AG09309 (cell line): ENCODE measurements around the gene THRA.

Experiments used
- DNase-seq: peaks from one replicate; pipeline ENCODE4 v3.0.0-alpha.2; 2010; ENCODE audit warnings: low read depth
- H3K4me3 ChIP-seq: 2 replicates; pipeline ENCODE4 v1.5.1; 2011; ENCODE audit warnings: mild to moderate bottlenecking, low read depth, low read length, moderate library complexity; ENCODE audit not compliant: control insufficient read depth
- CTCF ChIP-seq: IDR thresholded peaks from 2 replicates; pipeline ENCODE4 v1.5.1; 2011; ENCODE audit warnings: mild to moderate bottlenecking, low read depth, low read length, inconsistent platforms; ENCODE audit not compliant: insufficient read depth, control insufficient read depth; ENCODE audit errors: missing control alignments

The THRA gene

GRCh38 chr17:40087049-40087794 lies 24.5 kb downstream of the THRA start:
- no peak overlapping the region for H3K4me3 ChIP-seq
- TF ChIP-seq CTCF = no peak
- DNase-seq = no peak

DNA sequence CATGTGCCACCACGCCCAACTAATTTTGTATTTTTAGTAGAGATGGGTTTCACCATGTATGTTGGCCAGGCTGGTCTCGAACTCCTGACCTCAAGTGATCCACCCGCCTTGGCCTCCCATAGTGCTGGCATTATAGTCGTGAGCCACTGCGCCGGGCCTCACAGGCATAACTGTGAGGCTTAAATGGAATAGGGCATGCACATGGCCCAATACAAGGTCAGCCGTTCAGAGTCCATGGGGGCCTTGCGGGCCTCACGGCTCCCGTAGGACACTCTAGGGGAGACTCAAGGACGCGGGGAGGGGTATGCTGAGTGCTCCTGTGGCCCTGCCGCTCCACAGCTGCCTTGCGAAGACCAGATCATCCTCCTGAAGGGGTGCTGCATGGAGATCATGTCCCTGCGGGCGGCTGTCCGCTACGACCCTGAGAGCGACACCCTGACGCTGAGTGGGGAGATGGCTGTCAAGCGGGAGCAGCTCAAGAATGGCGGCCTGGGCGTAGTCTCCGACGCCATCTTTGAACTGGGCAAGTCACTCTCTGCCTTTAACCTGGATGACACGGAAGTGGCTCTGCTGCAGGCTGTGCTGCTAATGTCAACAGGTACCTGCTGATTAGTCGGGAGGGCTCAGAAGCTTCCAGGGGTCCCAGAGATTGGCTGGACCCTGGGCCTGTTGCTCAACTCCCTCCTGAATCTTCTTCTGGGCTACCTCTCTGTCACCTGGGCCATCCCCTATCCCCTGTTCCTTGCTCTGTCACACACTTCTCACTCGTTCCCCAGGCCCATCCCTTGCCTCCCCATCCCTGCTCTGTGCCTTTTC lies 25.3 kb downstream of the THRA start:
- H3K4me3 ChIP-seq = no peak overlapping the region
- no peak for TF ChIP-seq CTCF
- no peak for DNase-seq

DNA sequence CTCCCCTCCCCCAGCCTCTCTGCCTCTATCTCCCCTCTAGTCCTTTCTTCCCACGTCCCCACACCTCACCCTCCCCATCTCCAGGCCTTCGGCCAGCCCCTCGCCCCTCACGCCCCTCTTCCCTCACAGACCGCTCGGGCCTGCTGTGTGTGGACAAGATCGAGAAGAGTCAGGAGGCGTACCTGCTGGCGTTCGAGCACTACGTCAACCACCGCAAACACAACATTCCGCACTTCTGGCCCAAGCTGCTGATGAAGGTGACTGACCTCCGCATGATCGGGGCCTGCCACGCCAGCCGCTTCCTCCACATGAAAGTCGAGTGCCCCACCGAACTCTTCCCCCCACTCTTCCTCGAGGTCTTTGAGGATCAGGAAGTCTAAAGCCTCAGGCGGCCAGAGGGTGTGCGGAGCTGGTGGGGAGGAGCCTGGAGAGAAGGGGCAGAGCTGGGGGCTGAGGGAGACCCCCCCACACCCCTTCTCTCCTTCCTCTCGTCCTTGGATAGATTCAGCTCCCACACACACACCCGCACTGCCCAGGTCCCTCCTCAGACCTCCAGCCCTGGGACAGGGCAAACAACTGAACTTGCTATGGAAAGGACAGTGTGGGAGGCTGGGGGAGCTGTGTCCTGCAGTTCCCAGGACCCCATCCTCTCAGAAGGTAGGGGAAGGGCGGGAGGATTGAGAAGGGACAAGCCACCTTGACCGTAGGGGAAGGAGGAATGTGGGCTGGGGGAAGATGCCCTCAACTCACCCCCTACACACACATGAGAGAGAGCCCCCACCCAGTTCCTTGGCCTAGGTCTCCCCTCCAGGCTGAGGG lies 26.5 kb downstream of the THRA start:
- no peak overlapping the region for H3K4me3 ChIP-seq
- no peak for TF ChIP-seq CTCF
- DNase-seq = no peak

GRCh38 chr17:40090237-40091119 lies 27.7 kb downstream of the THRA start:
- no peak for TF ChIP-seq CTCF
- DNase-seq = no peak

GRCh38 chr17:40091691-40092397 lies 29.1 kb downstream of the THRA start:
- DNase-seq = no peak
- no peak for TF ChIP-seq CTCF
- H3K4me3 ChIP-seq = no peak overlapping the region

More at GRCh38 chr17:40090237-40091119, 27.7 kb downstream of the THRA start:
- no peak overlapping the region for H3K4me3 ChIP-seq

DNA sequence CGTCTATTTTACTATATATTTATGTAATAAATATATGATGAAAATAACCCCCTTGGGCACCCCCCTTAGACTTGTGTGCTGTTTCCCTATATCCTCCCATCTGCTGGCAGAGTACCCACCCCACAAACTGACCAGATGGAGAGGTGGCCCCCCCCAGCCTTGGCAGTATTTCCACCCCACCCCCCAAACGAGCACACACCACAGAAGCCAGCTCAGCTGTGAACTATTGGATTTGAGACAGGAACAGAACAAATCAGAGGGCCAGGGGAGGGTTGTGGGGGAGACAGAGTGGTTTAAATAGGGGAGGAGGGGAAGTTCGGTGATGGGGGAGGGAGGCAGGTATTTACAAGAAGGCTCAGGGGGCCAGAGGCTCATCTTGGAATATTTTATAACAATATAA lies 29.8 kb downstream of the THRA start:
- no peak for TF ChIP-seq CTCF
- no peak overlapping the region for H3K4me3 ChIP-seq
- no peak for DNase-seq
